GM19193 (cell line): ENCODE measurements around the gene SCUBE1.

Experiments used
- POLR2A ChIP-seq: IDR thresholded peaks from 4 replicates; pipeline ENCODE4 v1.6.1; 2011; ENCODE audit not compliant: insufficient read depth, insufficient read length; ENCODE audit errors: extremely low read depth

Gene SCUBE1

DNA sequence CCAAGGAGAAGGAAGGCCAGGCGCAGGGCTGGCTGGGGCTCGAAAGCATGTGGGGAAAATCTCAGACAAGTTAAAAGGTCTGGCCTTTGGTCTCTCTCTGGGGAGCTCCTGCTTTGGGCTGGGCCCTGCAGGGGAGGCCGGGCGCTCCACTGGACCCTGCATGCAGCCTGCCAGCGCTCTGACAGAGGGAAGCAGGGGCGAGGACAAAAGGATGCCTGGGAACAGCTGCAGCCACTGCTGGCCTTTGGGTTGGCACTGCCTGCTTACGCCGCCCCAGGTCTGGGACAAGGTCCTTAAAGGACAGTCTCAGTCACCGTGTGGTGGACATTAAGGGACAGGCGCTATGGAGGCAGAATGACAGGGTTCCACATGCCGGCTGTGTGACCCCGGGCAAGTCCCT lies 99.8 kb downstream of the SCUBE1 start:
- TF ChIP-seq POLR2A, result no peak

DNA sequence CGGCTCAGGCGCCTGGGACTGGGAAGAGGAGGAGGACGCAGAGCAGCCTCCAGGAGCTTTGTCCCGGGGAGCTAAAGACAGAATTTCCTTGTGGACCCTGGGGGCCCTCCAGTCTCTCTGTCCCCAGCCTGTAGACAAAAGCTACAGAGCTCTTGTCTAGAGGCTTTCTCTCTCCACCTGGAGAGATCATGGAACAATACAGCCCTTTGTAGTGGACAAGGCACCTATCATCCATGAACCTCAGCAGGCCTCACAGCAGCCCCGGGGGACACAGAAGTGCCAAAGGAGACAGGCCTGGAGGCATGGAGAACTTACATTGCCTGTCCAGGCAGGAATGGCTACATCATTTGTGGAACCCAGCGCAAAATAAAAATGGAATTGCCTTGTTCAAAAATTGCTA lies 100.5 kb downstream of the SCUBE1 start:
- TF ChIP-seq POLR2A, result no peak

DNA sequence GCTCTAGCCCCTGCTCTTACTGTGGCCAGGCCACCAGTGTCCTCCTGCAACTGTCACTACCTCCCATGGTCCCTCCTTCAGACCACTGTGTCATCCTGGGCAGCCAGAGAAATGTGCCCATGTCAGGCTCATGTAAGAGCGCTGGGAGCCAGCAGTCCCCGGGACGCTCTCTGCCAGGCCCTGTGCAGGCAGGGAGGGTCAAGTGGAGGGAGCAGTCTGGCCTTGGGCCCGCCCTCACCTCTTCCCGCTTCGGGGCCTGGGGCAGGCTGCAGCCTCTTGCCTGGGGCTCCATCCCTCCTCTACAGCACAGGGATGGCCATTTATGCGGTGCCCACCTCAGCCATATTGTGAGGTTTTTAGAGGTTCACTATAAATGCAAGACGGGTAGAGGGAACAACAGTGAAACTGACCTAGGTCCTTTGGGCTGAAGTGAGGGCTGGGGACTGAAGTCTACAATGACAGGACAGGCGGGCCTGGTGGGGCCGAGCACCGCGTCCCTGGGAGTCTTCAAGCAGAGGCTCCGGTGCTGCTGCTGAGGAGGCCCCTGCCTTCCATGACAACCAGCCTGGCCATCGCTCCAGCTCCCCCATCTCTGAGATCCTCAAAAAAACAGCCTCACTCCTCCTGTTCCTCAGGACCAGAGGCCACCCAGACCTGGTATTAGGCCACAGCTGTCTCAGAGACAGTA lies 101.3 kb downstream of the SCUBE1 start:
- no peak for TF ChIP-seq POLR2A

DNA sequence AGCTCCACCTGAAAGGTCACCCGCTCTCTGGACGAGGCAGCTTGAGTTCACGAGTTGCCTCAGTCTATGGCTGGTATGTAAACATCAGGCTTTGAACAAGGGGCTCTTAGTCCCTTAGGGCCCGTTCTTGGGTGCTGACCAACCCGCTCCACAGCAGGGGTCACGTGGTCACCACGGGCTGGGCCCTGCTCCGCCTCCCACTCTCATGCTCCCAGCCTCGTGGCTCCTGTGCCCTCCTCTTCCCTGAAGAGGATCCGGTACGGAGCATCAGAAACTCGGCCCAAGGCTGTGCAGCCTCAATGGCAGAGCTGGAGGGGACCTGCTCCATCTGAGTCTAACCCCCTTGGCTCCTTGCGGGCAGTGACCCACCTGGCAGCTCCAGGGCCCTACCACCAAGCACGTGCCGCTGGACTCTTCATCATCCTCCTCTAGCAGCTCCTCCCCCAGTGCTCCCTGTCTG lies 102.0 kb downstream of the SCUBE1 start:
- no peak for TF ChIP-seq POLR2A

DNA sequence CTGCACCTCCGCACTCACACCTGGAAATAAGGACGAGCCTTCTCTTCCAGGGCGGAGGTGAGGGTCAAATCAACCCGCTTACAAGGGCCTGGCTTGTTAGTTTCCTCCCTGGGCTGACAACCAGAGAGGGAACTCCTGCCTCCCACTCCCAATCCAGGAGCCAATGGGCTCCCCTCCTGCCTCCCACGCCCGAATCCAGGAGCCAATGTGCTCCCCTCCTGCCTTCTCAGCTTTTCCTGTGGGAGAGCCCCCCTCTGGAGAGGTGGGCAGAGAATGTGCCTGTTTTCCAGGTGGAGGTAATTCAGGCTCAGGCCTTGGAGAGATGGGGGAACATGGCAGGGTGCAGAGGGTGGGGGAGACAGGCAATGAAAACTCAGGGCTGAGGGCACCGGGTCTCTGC lies 102.6 kb downstream of the SCUBE1 start:
- no peak for TF ChIP-seq POLR2A

DNA sequence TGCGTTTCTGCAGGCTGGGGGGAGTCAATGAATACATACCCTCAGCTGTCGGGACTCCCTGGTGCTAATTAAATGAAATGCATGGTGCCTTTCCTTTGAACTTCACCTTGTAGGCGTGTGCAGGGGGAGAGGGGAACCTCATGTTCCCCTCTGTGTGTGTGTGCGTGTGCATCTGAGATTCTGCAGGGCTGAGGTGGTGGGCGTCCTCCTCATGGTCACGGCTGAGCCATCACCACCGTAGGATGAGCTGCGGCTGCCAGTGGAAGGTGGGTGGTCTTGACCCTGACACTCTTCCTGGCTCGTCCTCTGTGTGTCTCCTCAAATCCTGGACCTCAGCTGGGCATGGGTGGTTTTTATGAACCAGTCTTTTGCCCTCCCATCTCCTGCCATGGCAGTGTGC lies 103.2 kb downstream of the SCUBE1 start:
- no peak for TF ChIP-seq POLR2A

DNA sequence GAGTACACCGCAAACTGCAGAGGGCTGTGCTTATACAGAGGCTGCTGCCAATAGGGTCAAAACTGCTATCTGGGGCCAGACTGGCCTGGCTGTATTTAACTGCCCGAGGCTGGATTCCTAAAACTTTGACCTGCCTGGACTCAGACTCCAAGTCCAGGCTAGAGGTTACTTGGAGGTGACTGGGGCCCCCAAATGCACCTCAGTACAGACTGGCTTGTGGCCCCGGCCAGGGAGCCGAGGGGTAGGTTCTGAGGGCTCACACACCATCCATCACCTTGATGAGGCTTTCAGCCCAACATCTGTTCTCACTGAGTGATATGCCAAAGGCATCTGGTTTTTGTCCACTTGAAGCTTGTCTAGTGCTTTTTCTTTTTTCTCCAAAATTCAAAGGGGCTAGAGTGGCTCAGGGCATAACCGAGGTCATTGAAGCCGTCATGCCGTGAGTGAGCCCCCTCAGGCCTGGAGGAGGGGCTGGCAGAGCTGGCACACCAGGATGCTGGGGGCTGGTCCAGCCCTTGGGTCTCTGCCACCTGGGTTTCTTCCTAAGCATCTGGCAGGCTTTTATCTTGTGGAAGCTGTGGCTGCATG lies 103.9 kb downstream of the SCUBE1 start:
- TF ChIP-seq POLR2A, result no peak

DNA sequence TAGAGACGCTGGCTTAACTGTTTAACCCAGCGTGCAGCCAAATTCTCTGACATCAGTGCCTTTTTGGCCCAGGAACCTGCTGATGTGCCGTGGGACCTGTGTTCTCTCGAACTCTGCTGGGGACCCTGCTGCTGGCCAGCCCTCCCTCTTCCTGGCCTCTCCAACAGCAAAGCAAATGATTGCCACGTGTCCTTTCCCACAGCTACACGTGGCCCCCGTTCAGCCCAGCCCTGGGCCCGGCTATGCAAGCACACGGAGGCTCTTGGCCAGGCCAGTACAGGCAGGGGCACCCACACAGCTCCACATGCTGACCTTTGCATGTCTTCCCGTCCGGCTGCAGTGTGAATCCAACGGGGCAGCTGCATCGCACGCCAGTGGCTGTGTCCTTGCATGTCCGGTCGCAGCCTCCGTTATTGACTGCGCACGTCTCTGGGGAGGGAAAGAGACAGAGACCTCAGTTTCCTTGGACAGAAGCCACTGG lies 104.6 kb downstream of the SCUBE1 start:
- TF ChIP-seq POLR2A, result no peak

DNA sequence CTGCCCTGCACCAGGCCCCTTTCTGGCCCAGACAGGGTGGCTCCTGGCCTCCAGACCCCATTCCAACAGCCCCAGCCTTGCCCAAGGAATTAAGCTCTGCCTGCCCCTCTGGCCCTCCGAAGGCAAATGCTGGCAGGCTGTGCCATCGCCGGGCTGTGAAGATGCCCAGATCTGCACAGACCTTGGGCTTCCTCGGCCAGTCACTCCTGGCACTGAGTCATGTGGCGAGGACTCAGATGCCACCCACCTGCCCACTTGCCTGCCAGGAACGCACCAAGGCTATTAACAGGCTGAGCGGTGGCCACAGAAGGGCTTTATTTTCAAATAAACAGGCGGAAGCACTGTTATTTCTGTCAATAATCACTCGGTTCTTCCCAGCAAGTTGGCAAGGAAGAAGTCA lies 105.9 kb downstream of the SCUBE1 start:
- TF ChIP-seq POLR2A, result no peak

DNA sequence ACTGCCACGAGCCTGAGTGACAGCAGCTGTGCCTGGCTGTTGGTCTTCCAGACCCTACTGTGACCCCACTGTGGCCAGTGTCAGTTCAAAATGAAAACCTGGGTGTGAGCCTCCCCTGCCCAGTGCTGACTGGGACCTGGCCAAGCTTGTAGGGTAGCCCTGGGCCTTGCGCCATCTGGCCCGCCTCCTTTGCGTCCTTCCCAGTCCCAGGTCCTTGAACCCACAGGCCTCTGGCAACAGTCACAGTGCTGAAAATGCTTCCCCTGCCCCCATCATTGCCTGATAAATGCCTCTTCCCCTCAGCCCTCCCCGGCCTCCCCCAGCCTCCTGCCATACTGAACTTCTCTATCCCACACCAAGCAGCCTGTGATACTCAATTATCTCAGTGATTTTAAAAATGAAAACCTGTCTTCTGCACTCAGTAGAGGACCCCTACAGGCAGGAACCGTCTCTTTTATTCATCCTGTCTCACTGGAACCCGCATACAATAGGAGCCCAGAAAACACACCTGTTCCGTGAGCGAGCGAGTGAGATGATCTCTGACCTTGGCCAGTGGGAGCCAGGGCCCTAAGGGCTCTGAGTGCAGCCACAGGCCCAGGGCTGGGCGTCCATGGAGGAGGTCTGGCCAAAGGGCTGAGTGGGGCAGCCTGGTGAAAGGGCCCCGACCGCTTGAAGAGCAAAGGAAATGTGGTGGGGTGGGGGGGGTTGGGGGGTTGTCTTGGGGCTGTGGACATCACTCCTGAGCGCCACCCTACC lies 106.6 kb downstream of the SCUBE1 start:
- no peak for TF ChIP-seq POLR2A

DNA sequence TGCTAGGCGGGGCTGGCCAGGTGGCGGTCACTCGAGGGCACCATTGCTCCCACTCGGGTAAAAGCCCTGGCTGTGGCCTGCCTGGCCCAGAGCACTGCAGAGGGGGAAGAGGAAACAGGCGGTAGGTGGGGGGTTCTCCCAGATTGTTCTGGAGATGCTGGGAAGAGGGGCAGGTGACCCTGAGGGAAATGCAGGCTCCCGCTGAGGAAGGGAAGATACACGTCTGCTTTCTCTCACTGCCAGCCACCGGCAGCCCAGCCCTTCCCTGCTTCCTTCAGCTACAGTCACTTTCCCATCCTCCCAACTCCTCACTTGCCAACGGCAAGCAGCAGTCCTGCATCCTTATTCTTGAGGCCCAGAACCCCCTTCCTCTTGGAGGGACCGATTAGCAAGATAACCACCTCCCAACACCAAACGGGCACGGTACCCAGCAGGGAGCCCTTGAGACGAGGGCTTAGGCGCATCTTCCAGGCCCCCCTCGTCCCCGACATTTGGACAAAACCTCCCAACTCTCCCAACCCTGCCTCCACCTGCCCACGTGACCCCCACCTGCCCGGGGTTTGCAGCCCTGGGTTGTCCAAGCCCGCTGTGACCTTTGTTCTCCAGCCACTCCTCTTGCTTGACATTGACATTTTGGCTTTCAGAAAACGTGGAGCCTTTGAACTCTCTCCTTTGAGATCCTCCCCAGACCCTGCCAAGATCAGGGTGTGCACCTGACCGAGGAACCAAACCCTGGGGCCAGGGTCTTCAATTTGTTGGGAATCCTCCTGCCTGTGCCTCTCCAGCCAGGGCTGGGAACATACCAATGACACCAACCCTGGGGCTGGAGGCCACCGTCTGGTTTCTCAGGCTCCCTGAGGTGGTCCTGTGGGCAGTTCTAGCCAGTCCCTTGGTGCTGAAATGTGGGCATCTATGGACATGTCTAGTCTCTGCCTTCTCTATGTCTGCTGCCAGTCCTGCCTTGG lies 107.4 kb downstream of the SCUBE1 start:
- no peak for TF ChIP-seq POLR2A

DNA sequence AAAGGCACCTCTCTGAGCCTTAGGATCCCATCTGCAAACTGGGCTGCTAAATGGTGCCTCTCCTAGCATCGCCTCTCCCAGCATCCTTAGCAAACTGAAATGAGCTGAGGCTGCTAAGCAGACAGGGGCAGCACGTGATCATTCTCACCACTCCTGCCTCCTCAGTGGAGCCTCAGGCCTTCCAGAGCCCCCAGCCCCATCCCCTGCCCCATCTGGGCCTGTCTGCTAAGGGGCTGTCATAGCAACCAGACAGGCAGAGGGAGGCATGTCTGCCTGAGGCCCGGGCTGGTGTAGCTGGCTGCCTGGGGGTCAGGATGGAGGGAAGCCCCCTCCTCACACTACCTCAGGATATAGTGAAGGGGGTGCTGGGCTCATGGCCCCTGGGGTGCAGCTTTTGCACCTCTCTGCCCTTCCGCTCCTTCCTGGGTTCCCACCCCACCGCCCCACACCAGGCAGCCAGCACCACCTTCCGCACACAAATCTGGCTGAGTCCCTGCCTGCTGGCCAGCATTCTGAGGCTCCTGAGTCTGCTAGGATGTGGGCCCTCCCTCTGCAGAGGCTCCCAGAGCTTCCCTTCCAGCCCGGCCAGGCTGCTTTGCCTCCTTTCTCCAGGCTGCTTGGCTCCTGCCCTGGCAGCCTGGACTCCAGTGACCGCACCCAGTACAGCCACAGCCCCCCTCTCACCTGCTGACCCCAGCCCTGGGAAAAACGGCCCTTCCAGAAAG lies 108.7 kb downstream of the SCUBE1 start:
- no peak for TF ChIP-seq POLR2A

DNA sequence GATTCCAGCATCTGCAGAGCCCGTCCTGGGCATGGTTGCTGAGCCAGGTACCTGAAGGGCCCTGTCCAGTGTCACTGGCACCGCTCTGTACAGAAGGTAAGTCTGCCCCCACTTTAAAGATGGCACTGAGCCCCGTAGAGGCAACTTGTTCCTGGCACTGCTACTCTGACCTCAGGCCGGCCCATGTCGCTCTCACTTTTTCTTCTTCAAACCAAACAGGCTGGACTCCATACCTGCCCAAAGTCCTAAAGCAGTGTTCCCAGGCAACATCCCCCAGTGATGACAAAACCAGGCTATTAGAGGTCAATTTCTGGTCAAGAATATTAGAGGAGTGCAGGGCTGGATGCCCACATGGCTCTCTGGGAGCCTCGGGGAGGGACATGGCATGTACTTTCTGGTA lies 109.6 kb downstream of the SCUBE1 start:
- TF ChIP-seq POLR2A, result no peak

DNA sequence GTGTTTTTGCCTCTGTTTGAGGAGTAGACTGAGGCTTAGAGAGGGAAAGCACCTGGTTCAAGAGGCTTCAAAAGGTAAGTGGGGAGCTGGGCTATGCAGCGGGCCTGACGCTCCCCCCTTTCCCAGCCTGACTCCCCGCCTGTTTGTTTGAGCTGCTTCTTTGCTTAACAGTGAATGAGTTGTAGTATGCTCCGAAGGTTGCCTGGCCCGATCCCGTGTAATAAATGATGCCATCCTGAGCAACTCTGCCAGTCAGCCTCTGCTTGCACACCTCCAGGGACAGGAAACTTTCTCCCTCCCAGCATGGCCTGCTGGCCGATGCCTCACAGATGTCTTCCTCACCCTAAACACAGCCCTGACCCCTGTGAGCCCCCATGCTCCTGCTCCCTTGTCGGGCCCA lies 110.7 kb downstream of the SCUBE1 start:
- TF ChIP-seq POLR2A, result no peak
